GM21529 (cell line): ENCODE data around the gene SRGN.
"Not testable (repeated sequence)": the region's sequence is repeated elsewhere in the genome, so short reads cannot be mapped to it uniquely, and the experiment has no call there.

ENCODE experiments used
- ATAC-seq: cut with Tn5 transposase; IDR thresholded peaks from one replicate; pipeline ENCODE4 v1.9.1; 2021; ENCODE audit not compliant: unreplicated experiment

The SRGN gene

GRCh38 chr10:69125554-69125953 is 37.7 kb downstream of the SRGN start:
- ATAC-seq = no peak

- no peak for ATAC-seq
Observed at GRCh38 chr10:69130251-69130650, 42.3 kb downstream of the SRGN start.

GRCh38 chr10:69139961-69140360 is 52.1 kb downstream of the SRGN start:
- ATAC-seq = no peak

- ATAC-seq = no peak
Observed at GRCh38 chr10:69141304-69141703, 53.4 kb downstream of the SRGN start.

GRCh38 chr10:69142074-69142473 is 54.2 kb downstream of the SRGN start:
- not testable (repeated sequence) for ATAC-seq

- no peak for ATAC-seq
Observed at GRCh38 chr10:69142983-69143382, 55.1 kb downstream of the SRGN start.

- no peak for ATAC-seq
Observed at GRCh38 chr10:69145329-69145728, 57.4 kb downstream of the SRGN start.

- no peak for ATAC-seq
Observed at GRCh38 chr10:69145864-69146263, 58.0 kb downstream of the SRGN start.

GRCh38 chr10:69146759-69147158 is 58.9 kb downstream of the SRGN start:
- ATAC-seq = no peak

GRCh38 chr10:69151984-69152383 is 64.1 kb downstream of the SRGN start:
- ATAC-seq = no peak

GRCh38 chr10:69153227-69153626 is 65.3 kb downstream of the SRGN start:
- no peak for ATAC-seq
